ENCODE results near the gene MAML3.

MAML3 gene

GRCh38 chr4:139886798-139887197 lies 267.2 kb downstream of the MAML3 start:
- in situ Hi-C loops (cut with MboI; ENCODE audit: low sequenced_read_pairs) = no loop called here

DNA sequence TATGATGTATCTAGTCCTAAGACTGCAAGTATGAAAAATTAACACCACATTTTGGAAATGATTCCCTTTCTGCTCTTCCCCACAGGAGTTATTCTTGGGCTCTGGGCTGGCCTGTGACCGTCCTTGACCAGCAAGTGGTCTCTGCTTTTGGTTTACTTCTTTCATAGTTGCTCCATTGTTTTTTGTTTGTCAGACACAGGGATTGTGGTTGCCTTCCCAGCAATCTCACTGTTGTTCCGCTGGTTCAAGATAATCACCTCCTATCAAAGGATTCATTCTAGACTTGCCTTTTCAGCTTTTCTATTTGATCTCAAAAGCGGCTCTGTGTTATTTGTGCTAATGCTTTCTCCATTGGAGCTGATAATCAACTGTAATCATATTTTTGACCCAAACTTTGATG lies 269.5 kb downstream of the MAML3 start:
- in situ Hi-C loops (cut with MboI; ENCODE audit: low sequenced_read_pairs) = no loop called here

DNA sequence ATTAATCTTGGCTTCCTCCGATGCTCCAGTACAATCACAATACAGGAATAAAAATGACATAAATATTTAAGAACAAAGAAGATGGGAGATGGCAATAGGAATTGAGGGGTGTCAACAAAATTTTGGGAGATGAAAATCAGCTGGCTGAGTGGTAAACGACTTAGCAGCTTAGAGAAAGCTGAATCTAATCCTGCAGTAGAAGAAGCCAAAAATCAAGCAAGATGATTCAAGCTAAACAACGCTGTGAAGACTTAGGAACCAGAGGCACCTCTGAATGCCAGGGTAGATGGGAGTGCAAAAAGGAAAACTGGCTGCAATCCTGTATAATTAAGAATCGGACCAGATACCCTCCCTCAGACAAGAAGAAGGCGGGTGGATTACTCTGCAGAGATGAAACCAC lies 273.1 kb downstream of the MAML3 start:
- in situ Hi-C loops (cut with MboI; ENCODE audit: low sequenced_read_pairs) = no loop called here

DNA sequence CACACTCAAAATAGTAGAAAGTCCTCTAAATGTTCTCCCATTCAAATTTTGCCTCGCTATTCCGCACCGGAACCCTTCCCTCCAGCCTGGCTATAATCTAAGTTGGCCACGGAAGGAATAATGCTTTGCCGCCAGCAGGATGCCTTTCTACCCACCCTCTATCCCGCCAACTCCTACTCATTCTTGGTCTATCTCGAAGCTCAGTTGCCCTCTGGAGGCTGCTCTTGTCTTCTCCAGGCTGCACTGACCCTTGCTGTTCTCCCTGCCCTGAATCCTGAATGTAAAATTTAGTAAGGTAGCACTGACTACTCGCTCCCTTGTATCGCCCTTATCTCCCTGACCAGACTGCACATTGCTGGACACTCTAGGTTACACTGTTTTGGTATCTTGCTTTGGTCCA lies 275.9 kb downstream of the MAML3 start:
- in situ Hi-C loops (cut with MboI; ENCODE audit: low sequenced_read_pairs) = no loop called here

DNA sequence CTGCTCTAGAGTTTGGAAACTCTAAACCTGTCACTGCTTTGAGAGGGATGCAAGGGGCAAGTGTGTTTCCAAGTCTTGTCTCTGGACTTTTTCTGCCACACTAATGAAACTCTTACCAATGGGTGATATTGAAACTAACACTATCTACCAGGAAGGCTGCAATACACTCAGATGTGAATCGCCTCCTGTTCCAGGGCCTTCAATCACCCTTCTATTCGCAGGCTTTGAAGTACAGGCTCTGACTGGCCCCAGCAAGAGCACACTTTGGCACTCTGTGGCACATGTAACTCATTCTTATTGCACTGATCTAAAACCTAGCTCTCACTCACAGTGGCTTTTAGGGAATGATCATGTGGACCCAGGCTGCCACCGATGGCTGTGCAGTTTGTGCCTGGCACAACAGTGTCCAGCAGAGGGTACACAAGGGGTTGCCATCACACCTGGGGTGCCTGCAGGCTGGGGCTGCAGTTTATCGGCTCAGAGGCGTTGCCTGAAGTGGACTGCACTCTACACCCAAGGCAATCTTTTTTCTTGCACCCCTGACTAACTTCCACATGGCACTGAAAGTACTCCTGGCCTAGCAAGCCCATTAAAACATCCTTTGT lies 277.5 kb downstream of the MAML3 start:
- in situ Hi-C loops (cut with MboI; ENCODE audit: low sequenced_read_pairs) = no loop called here

- in situ Hi-C loops (cut with MboI; ENCODE audit: low sequenced_read_pairs) = no loop called here
These were observed 278.6 kb downstream of the MAML3 start for GRCh38 chr4:139875411-139875825.

GRCh38 chr4:139873111-139873860 lies 280.7 kb downstream of the MAML3 start:
- in situ Hi-C loops (cut with MboI; ENCODE audit: low sequenced_read_pairs) = no loop called here

- in situ Hi-C loops (cut with MboI; ENCODE audit: low sequenced_read_pairs) = no loop called here
These were observed 281.7 kb downstream of the MAML3 start for GRCh38 chr4:139872274-139872673.

GRCh38 chr4:139869810-139870209 lies 284.2 kb downstream of the MAML3 start:
- in situ Hi-C loops (cut with MboI; ENCODE audit: low sequenced_read_pairs) = no loop called here

GRCh38 chr4:139866276-139866962 lies 287.6 kb downstream of the MAML3 start:
- in situ Hi-C loops (cut with MboI; ENCODE audit: low sequenced_read_pairs) = no loop called here

DNA sequence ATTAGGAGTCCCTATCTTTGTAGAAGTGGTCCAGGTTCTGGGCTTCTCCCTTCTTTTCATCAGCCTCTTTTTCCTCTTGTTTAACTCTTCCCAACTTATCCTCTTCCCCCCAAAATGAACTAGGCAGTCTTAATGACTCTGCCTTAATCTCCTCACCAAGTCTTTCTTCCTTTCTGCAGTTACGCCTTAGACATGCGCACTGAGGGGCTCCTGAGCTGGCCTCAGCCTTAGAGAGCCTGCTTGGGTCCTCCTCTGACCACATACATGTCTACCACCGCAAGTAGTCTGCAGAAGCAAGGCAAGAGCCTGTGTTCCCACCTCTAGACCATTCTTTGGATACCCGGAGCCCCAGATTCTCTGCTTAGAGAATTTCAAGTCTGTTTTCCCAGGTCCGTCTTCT lies 288.4 kb downstream of the MAML3 start:
- in situ Hi-C loops (cut with MboI; ENCODE audit: low sequenced_read_pairs) = no loop called here

DNA sequence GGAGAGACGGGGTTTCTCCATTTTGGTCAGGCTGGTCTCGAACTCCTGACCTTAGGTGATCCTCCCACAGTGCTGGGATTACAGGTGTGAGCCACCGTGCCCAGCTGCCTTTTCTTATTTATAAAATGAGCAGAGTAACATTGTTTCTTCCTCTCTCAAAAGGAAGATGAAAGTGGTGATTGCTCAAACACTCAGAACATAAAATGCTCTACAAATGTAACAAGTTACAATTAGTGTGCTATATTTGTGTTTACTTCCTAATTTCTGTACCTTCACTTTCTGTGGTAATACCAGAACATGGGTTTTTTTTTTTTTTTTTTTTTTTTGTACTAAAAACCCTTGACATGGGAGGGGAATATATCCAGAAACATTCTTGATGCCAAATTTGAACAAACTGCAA lies 290.5 kb downstream of the MAML3 start:
- in situ Hi-C loops (cut with MboI; ENCODE audit: low sequenced_read_pairs) = no loop called here

- in situ Hi-C loops (cut with MboI; ENCODE audit: low sequenced_read_pairs) = no loop called here
These were observed 292.5 kb downstream of the MAML3 start for GRCh38 chr4:139861471-139861870.

DNA sequence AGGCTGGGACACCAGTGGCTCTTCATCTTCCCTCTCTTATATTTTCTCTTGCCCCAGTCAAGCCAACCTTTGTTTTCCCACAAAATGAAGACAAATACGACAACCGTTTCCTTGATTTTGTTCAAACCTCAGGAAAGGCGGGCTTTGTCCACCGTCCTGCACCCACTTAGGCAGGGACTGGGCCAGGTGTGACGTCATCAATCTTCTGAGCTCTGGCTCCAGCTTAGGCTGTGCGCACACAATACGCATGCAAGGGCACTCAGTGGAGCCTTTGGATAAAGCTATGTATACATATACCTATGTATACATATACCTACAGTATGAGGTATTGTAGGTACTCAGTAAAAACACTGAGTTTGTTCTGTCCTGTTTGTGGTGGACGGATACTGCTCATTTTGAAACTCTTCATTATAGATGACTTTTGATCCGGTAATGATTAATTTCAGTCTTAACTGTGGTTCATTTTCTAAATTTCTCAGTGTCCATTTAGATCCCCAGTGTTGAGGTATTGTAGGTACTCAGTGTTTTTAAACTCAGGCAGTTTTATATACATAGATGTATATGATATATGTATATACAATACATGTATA lies 293.5 kb downstream of the MAML3 start:
- in situ Hi-C loops (cut with MboI; ENCODE audit: low sequenced_read_pairs) = no loop called here

DNA sequence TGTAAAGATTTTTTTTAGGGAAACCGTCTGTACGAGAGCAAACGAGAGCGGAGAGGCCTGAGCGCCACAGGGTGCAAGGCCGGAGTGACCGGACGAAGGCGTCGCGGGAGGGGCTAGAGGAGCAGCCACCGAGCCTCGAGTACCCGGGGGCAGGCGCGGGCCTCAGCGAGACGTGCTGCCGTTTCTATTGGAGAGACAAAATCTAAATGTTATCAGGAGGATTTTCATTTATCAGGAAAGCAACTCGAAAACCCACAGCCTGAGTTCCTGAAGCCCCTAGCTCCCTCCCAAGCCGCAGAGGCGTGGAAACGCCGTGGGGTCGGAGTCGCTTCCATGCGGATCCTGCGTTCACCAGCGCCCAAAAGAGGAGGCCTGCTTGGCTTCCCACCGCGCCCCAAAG lies 294.1 kb downstream of the MAML3 start:
- in situ Hi-C loops (cut with MboI; ENCODE audit: low sequenced_read_pairs) = no loop called here

DNA sequence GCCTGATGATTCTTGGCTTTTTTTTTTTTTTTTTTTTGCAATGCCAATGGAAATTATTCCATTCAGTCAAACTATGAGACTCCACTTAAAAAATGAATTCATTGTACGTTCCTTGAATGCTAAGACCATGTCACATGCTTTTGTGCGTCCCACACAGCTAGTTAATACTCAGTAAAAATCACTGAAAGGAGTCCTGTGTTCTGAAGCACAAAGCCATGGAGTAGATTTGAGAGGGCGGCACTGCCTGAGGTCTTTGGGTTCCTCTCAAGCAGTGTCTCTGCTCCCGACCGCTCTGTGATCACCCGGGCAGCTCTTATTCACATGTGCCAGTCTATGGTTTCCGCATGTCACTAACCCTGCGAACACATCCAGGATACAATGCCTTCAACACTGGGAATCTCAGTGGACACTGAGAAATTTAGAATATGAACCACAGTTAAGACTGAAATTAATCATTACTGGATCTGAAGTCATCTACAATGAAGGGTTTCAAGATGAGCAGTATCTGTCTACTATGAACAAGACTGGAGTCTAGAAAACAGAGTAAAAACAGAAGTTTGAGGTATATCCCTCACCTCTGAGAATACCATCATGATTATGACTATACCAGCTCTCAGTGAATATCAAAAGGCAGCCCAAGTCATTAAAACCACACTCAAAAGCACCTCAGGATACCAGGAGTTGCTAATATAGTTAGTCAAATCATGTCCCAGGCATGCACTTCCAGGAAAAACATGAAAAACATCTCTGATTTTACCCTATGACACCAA lies 295.4 kb downstream of the MAML3 start:
- in situ Hi-C loops (cut with MboI; ENCODE audit: low sequenced_read_pairs) = no loop called here

DNA sequence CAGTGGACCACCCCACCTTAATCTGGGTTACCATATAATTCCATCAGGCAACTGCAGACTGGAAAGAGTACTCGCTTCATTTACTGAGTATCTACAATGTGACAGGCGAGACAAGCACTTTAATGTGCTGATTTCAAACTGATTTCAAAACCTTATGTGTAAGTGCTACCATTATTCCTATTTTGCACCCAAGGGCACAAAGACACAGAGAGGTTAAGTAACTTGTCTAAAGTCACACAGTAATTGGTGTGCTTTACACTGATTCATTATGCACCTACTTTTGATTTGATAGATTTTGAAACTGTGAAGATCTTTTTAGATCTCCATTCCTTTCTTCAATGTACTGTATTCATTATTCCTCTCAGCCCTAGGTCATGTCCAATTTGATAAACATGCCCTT lies 296.0 kb downstream of the MAML3 start:
- in situ Hi-C loops (cut with MboI; ENCODE audit: low sequenced_read_pairs) = no loop called here

DNA sequence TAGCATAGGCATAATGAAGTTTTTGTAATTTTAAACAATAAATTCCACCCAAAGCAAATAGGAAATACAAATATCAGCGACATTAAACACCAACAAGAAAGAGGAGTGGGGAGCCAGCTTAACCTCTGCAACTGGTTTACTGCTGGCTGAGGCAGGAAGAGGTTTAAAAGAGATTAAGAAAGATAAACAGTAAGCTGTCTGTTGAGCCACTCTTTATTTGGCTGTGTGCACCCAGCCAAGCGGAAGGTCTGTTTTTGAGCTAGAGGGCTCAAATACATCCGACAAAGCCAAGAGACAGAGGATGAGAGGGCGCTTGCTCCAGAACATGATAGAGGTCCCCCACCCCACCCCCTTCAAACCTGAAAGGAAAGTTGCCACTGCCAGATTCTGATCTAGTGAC lies 297.0 kb downstream of the MAML3 start:
- in situ Hi-C loops (cut with MboI; ENCODE audit: low sequenced_read_pairs) = no loop called here

DNA sequence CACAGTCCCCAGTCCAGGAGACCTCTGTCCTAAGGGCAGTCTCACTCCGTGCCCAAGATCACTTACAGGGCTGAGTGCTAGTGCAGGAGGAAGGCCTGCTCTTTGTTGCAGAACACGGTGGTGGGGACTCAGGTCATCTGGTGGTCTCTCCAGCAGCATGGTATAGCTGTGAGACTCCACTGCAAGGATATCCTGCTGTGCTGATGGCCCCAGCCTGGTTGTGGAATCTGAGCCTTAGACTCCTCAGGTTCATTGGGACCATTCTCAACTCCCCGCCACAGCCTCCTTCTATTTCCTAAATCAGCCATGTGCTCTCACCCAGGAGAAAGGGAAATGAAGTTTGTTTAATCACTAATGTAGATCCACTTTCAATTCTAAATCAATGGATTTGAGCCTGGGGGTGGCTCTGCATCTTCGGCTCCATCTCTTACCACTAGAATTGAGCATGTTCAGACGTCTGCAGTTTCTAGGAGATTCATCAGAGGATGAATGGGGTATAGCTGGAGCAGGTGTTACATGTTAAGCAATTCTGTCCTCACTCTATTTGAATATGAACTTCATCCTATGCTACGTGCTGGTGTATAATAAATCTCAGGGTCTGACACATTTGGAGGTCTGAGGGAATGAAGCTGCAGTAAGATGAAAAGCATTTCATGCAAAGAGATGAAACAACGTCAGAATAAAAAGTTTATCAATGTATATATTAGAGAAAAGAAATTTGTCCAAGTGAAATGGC lies 299.1 kb downstream of the MAML3 start:
- in situ Hi-C loops (cut with MboI; ENCODE audit: low sequenced_read_pairs) = no loop called here

DNA sequence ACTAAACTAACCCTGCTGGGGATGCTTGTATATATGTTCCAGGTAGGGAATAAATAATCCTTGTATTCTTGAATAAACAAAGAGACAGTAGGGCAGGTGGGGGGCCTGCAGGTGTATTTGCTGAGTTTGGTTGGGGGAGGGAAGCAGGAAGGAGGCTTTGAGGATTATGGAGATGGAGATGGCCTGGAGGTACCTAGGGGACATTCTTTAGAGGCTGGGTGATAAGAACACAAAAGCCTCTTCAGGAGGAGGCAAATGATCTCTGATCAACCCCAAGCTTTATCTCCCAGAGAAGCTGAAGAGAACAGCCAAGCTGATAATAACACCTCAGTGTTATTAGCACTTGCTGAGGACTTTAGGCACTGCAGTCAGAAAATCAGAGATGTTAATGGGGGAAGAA lies 300.7 kb downstream of the MAML3 start:
- in situ Hi-C loops (cut with MboI; ENCODE audit: low sequenced_read_pairs) = no loop called here

All from HL-60/S4 (cell line).